BJ (cell line): Measurements from ENCODE around the gene IL4R. TPM values are rescaled to one million over a fixed set of nuclear protein-coding genes. Genes with fewer than 3 reads are reported as not detected.

Source experiments
- CTCF ChIA-PET: fragments of 350-600 bp; formaldehyde crosslinking; extraction: SDS; loops from one replicate; lab custom pipeline; 2021; ENCODE audit warnings: antibody characterized with exemption, inconsistent platforms; lab: Yijun Ruan, JAX
- POLR2A ChIA-PET: fragments of 300-600 bp; sonication (Branson Sonifier 250); formaldehyde crosslinking; extraction: SDS; loops from one replicate; lab custom pipeline; 2021; ENCODE audit warnings: antibody characterized with exemption; lab: Charles Lee
- DNase-seq: peaks from one replicate; pipeline ENCODE4 v3.0.0-alpha.2; 2011; ENCODE audit warnings: low read depth
- H3K27me3 ChIP-seq: 2 replicates; pipeline ENCODE4 v1.6.0; 2011; ENCODE audit warnings: low read length; ENCODE audit not compliant: control insufficient read depth, insufficient read depth
- H3K36me3 ChIP-seq: 2 replicates; pipeline ENCODE4 v1.5.1; 2011; ENCODE audit warnings: low read length; ENCODE audit not compliant: control insufficient read depth, insufficient read depth
- H3K4me3 ChIP-seq: 2 replicates; pipeline ENCODE4 v1.5.1; 2011; ENCODE audit warnings: low read depth, mild to moderate bottlenecking, control low read depth, low read length
- polyA plus RNA-seq: library from polyadenylated mRNA; depleted of rRNA; stranded (reverse); fragments of >200 nt; gene quantifications from 2 replicates; pipeline ENCODE4 v1.2.3, GENCODE V29; 2011
- TF ChIP-seq, protein P1 (sequence below): IDR thresholded peaks from 2 replicates; pipeline ENCODE4 v1.5.1; 2011; ENCODE audit warnings: low read depth, mild to moderate bottlenecking, control low read depth, inconsistent platforms, low read length, moderate library complexity; ENCODE audit not compliant: insufficient read depth

Gene IL4R
- polyA plus RNA-seq, 1 experiment, result 25.4 TPM

DNA sequence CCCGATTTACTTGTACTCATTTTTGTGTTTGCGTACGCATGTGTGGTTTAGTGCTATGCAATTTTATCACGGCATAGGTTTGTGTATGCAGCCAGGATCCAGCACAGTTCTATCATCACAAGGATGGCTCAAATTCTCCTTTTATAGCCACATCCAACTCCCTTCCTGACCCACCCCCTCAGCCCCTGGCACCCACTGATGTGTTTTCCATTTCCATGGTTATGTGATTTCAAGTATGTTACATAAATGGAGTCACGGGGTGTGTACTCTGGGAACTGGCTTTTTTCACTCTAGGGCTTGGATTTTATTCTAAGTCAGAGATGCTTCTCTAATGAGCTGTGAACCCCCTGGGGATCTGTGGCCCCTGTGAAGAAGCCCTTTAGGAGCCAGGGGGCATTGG is 16.8 kb downstream of the IL4R start:
- Histone ChIP-seq H3K27me3 (no peaks in the 10 kb centered on the region), H3K36me3 (peaks cover 6% of the 10 kb centered on the region), H3K4me3 (no peak overlapping the region)
- CTCF ChIA-PET, result no interaction called here
- TF ChIP-seq, protein P1, sequence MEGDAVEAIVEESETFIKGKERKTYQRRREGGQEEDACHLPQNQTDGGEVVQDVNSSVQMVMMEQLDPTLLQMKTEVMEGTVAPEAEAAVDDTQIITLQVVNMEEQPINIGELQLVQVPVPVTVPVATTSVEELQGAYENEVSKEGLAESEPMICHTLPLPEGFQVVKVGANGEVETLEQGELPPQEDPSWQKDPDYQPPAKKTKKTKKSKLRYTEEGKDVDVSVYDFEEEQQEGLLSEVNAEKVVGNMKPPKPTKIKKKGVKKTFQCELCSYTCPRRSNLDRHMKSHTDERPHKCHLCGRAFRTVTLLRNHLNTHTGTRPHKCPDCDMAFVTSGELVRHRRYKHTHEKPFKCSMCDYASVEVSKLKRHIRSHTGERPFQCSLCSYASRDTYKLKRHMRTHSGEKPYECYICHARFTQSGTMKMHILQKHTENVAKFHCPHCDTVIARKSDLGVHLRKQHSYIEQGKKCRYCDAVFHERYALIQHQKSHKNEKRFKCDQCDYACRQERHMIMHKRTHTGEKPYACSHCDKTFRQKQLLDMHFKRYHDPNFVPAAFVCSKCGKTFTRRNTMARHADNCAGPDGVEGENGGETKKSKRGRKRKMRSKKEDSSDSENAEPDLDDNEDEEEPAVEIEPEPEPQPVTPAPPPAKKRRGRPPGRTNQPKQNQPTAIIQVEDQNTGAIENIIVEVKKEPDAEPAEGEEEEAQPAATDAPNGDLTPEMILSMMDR, result no peak
- POLR2A ChIA-PET, result no interaction called here
- peak; percentile 31 for DNase-seq

DNA sequence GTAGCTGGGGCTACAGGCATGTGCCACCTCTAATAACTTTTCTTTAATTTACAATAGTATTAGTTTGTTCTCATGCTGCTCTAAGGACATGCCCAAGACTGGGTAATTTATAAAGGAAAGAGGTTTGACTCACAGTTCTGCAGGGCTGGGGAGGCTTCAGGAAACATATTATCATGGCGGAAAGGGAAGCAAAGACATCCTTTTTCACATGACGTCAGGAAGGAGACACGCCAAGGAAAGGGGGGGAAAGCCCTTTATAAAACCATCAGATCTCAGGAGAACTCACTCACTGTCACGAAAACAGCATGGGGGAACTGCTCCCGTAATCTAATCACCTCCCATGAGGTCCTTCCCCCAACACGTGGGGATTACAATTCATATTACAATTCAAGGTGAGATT is 18.3 kb downstream of the IL4R start:
- CTCF ChIA-PET, result no interaction called here
- TF ChIP-seq, protein P1, result no peak
- Histone ChIP-seq H3K36me3 (peaks cover 6% of the 10 kb centered on the region), H3K4me3 (no peak overlapping the region), H3K27me3 (no peaks in the 10 kb centered on the region)
- POLR2A ChIA-PET, result no interaction called here
- DNase-seq, result no peak

DNA sequence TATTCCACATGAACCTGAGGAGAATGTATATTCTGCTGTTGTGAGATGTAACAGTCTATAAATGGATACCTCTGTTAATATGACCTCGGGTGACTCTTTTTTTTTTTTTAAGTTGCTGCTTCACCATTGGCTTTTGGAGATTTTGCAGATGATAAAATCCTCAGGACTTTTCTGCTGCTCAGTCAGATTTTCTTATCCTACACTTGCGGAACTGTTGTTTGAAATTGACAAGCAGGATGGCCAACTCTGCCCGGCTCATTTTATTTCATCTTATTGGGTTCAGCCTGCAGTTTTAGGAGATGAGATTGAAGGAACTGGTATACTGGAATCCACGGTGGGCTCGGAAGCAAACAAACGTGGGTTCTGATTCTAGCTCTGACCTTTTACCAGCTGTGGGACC is 19.3 kb downstream of the IL4R start:
- Histone ChIP-seq H3K27me3 (no peaks in the 10 kb centered on the region), H3K4me3 (no peak overlapping the region), H3K36me3 (peaks cover 6% of the 10 kb centered on the region)
- ChIA-PET POLR2A (no interaction called here), CTCF (no interaction called here)
- TF ChIP-seq, protein P1, result no peak
- DNase-seq, result no peak

DNA sequence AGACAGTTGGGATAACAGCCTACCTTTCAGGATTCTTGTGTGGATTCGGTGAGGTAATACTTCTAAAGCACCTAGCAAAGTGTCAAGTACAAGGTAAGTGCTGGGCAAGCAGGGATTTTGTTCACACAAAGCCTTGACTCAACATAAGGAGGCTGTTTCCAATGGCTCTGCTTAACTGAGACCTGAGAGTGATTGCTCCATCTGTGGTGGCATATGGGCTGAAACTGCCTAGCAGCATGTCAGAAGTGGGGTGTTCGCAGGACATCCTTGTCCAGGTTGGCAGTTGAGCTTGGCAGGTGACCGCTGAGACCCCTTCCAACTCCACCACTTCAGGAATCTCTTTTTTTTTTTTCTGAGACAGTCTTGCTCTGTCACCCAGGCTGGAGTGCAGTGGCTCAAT is 19.8 kb downstream of the IL4R start:
- peaks cover 6% of the 10 kb centered on the region for H3K36me3 ChIP-seq
- no peaks in the 10 kb centered on the region for H3K27me3 ChIP-seq
- no peak for DNase-seq
- TF ChIP-seq, protein P1, result no peak
- CTCF ChIA-PET, result no interaction called here
- POLR2A ChIA-PET, result no interaction called here
- H3K4me3 ChIP-seq, result no peak overlapping the region

DNA sequence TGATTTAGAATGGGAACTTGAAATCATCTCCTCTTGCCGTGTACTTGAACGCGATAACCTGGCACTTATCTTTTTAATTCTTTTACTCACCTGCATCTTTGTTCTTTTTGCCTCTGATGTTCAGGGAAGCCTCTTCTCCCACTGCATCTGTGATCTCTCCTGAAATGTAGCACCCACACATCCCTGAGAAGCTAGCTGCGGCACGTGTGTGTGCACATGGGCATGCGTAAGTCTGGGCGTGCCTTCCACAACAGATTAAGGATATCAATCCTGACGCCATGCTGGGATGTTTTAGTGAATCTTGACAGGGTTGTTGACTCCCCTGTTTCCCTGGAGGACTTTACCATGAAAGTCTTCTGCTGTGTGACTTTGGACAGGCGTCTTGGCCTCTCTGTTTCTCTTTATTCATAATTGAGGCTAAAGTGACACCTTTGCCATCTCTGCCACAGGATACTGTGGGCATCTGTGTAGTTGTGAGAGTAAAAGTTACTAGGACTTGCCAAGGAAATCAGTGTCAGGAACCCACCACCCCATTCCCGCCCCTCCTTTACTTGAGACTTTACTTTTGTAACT is 20.5 kb downstream of the IL4R start:
- TF ChIP-seq, protein P1, result no peak
- Histone ChIP-seq H3K4me3 (no peak overlapping the region), H3K36me3 (peaks cover 6% of the 10 kb centered on the region), H3K27me3 (no peaks in the 10 kb centered on the region)
- CTCF ChIA-PET, result interaction anchor here (1.3 kb wide), 1 partner anchor 100 kb away, joined by 5 read pairs; no protein-coding TSS in a partner anchor
- POLR2A ChIA-PET, result no interaction called here
- DNase-seq, result no peak
